ENCODE results near the gene FIBCD1. TPM values are rescaled to one million over a fixed set of nuclear protein-coding genes. Genes with fewer than 3 reads are reported as not detected.

FIBCD1 gene
- total and polyA plus RNA-seq, 2 of the 8 experiments (the other 6 are each of a cell fraction or from before 2014, with no cell fraction given) = 6.1 to 8.8 TPM

GRCh38 chr9:130852801-130853200 lies 86.2 kb downstream of the FIBCD1 start:
- no peaks in the 10 kb centered on the region for H3K27me3 ChIP-seq (replicated peaks in 1 of 4; ENCODE audit: control insufficient read depth in 3 of 4, extremely low read depth in 1 of 4, insufficient read depth in 3 of 4, low read length in 3 of 4)
- no peak overlapping the region for H2BK120ac ChIP-seq (replicated peaks; ENCODE audit: low read depth, low read length)
- H3K18ac ChIP-seq (ENCODE audit: extremely low read depth, low read length) = no peak overlapping the region
- H3K14ac ChIP-seq (ENCODE audit: insufficient read length) = no peak overlapping the region
- no peak overlapping the region for H3K27ac ChIP-seq (ENCODE audit: low read depth, low read length)
- H3K23ac ChIP-seq (ENCODE audit: insufficient read length) = no peak overlapping the region
- no peak overlapping the region for H4K8ac ChIP-seq (ENCODE audit: extremely low read depth, insufficient read depth, low read length)
- H3K9ac ChIP-seq (replicated peaks in 1 of 4; ENCODE audit: extremely low read depth in 1 of 4, low read depth in 3 of 4, low read length in 3 of 4) = no peak overlapping the region
- no peak overlapping the region for H3K4me3 ChIP-seq (ENCODE audit: extremely low read depth in 1 of 4, insufficient read depth in 2 of 4, low read depth in 3 of 4, low read length in 4 of 4)
- DNase-seq (ENCODE audit: low read depth in 1 of 2, low spot score in 2 of 2) = no peak
- 96% methylated on average over 6 of the region's 7 CpGs; no CpG with 5 or more reads in 1 of the 2 experiments for WGBS, 2 experiments (ENCODE audit: extremely low coverage in 1 of 2, insufficient coverage in 1 of 2, insufficient read length in 1 of 2, insufficient replicate concordance in 2 of 2, low coverage in 1 of 2, low lambda C conversion rate in 2 of 2, missing lambda C conversion rate in 1 of 2)
- H3K36me3 ChIP-seq (ENCODE audit: control insufficient read depth in 2 of 4, insufficient read depth in 4 of 4, low read length in 3 of 4) = peaks cover 17 to 28% (median 24%) of the 10 kb centered on the region in 4 experiments
- H4K91ac ChIP-seq (replicated peaks; ENCODE audit: insufficient read length, low read length) = no peak overlapping the region
- H4K5ac ChIP-seq (ENCODE audit: insufficient read length, low read depth, low read length) = no peak overlapping the region
- no peak overlapping the region for H2BK12ac ChIP-seq (ENCODE audit: low read depth, low read length)
- peaks cover 8% of the 10 kb centered on the region for H3K79me1 ChIP-seq (ENCODE audit: low read depth, low read length)
- H2BK5ac ChIP-seq (ENCODE audit: low read depth, low read length) = no peak overlapping the region
- peaks cover 0 to 3% (median 1%) of the 10 kb centered on the region in 4 experiments; a peak in 3 of 7 replicates for H3K4me1 ChIP-seq (replicated peaks in 1 of 4; ENCODE audit: control insufficient read depth in 3 of 4, insufficient read depth in 4 of 4, low read length in 3 of 4)
- H4K20me1 ChIP-seq (replicated peaks in 1 of 2; ENCODE audit: control insufficient read depth in 1 of 2, insufficient read depth in 2 of 2, low read length in 2 of 2) = peaks cover 4 to 10% of the 10 kb centered on the region in 2 experiments
- no peak overlapping the region for H2AFZ ChIP-seq (ENCODE audit: low read length)
- H3K23me2 ChIP-seq (ENCODE audit: low read depth, low read length) = no peaks in the 10 kb centered on the region
- no peak overlapping the region for H3K56ac ChIP-seq (replicated peaks; ENCODE audit: insufficient read length, low read depth, low read length)
- TF ChIP-seq RFX5 (IDR thresholded peaks at IDR 0.05; ENCODE audit: borderline replicate concordance, low read depth, low read length) = no peak
- no peak for TF ChIP-seq CBX5 (IDR thresholded peaks at IDR 0.05; ENCODE audit: low read depth, low read length)
- TF ChIP-seq CHD1 (IDR thresholded peaks at IDR 0.05; ENCODE audit: low read depth, low read length) = no peak
- TF ChIP-seq PHF8 (conservative IDR thresholded peaks at IDR 0.05; ENCODE audit: low read depth, low read length) = no peak
- no peak for TF ChIP-seq BACH1 (IDR thresholded peaks at IDR 0.05; ENCODE audit: low read length)
- TF ChIP-seq SIX5 (IDR thresholded peaks at IDR 0.05; ENCODE audit: low read depth, low read length) = no peak
- TF ChIP-seq CREB1 (IDR thresholded peaks at IDR 0.05) = no peak
- no peak for TF ChIP-seq NANOG (IDR thresholded peaks at IDR 0.05; ENCODE audit: insufficient read depth, low read depth, low read length, poor library complexity, severe bottlenecking)
- H2BK20ac ChIP-seq (ENCODE audit: low read length) = no peak overlapping the region
- H3K4ac ChIP-seq (replicated peaks; ENCODE audit: insufficient read length, low read depth, low read length) = no peak overlapping the region
- POLR2A ChIA-PET (ENCODE audit: partially characterized antibody) = interaction anchor here (1.3 kb wide), 1 partner anchor 10 kb away, joined by 5 read pairs; no protein-coding TSS in a partner anchor
- CTCF ChIA-PET (ENCODE audit: partially characterized antibody) = interaction anchor here (0.6 to 3.6 kb wide), 9 partner anchors 11 to 1132 kb away, joined by 3 to 19 read pairs (median 3); no protein-coding TSS in a partner anchor
- H3K79me2 ChIP-seq (ENCODE audit: control insufficient read depth in 1 of 2, insufficient read depth in 2 of 2, low read length in 2 of 2) = peaks cover 7 to 69% of the 10 kb centered on the region in 2 experiments
- H2BK15ac ChIP-seq (ENCODE audit: low read length) = no peak overlapping the region
- no peaks in the 10 kb centered on the region for H3K9me3 ChIP-seq (ENCODE audit: insufficient read depth in 2 of 2, low read depth in 1 of 2, low read length in 1 of 2)
- H3K4me2 ChIP-seq (ENCODE audit: insufficient read depth in 1 of 2, low read depth in 2 of 2, low read length in 2 of 2) = no peak overlapping the region
- no peak for FAIRE-seq
- H2AK5ac ChIP-seq (ENCODE audit: low read depth, low read length) = no peak overlapping the region
